Measurements from ENCODE around the gene TLE6. TPM values are rescaled to one million over a fixed set of nuclear protein-coding genes. Genes with fewer than 3 reads are reported as not detected.

TLE6 gene
- total and polyA plus RNA-seq, 10 of the 15 experiments (the other 5 are each of a cell fraction or from before 2014, with no cell fraction given), result 2.7 to 13.8 (median 6.4) TPM

- TF ChIP-seq PKNOX1 (IDR thresholded peaks at IDR 0.05) (no peak), ZBTB40 (IDR thresholded peaks at IDR 0.05; ENCODE audit: borderline replicate concordance) (no peak), SREBF2 (IDR thresholded peaks at IDR 0.05; ENCODE audit: low read length) (no peak), ETV6 (conservative IDR thresholded peaks at IDR 0.05 in 1 of 2, IDR thresholded peaks at IDR 0.05 in 1 of 2; ENCODE audit: borderline replicate concordance in 1 of 2, low read depth in 1 of 2) (no peak)
Measured at GRCh38 chr19:2987797-2988196, 10.4 kb downstream of the TLE6 start (continued).

- H3K9me3 ChIP-seq (replicated peaks; ENCODE audit: control insufficient read depth, insufficient read depth, low read length), result no peaks in the 10 kb centered on the region
- H3K9ac ChIP-seq (ENCODE audit: control insufficient read depth, insufficient read depth, low read length), result no peak overlapping the region
- ChIA-PET SMC1A (ENCODE audit: uncharacterized antibody, unreplicated experiment) (no interaction called here), POLR2A (no interaction called here), CTCF (no interaction called here), RAD21 (ENCODE audit: unreplicated experiment) (no interaction called here)
- H3K79me2 ChIP-seq (ENCODE audit: control insufficient read depth, insufficient read depth, low read length), result no peaks in the 10 kb centered on the region
- DNase-seq (ENCODE audit: low read depth, low spot score) (no peak), FAIRE-seq (no peak), ATAC-seq (no peak)
- BruUV-seq (replicated peaks), result no TSS peak
- no peak overlapping the region for H3K27ac ChIP-seq (ENCODE audit: control insufficient read depth, insufficient read depth)
- in situ Hi-C loops (cut with MboI), result no loop called here
- peaks cover 1% of the 10 kb centered on the region; the same call in 1 of the 2 replicates for H3K4me1 ChIP-seq (ENCODE audit: control insufficient read depth, insufficient read depth, low read length)
- H3K27me3 ChIP-seq (replicated peaks in 1 of 2; ENCODE audit: control insufficient read depth in 2 of 2, insufficient read depth in 2 of 2, low read length in 1 of 2), result no peaks in the 10 kb centered on the region; a peak in 2 of 4 replicates
- intact Hi-C loops (cut with micrococcal nuclease; ENCODE audit: unreplicated experiment), result no loop called here
- no peak overlapping the region for H3K4me3 ChIP-seq
- WGBS (ENCODE audit: insufficient coverage, insufficient replicate concordance, low lambda C conversion rate, missing lambda C conversion rate), result 89% methylated on average over 3 of the region's 3 CpGs
- H4K20me1 ChIP-seq (ENCODE audit: control insufficient read depth, insufficient read depth), result no peaks in the 10 kb centered on the region
- no peak overlapping the region for H3K4me2 ChIP-seq (ENCODE audit: control insufficient read depth, insufficient read depth)
- H3K36me3 ChIP-seq (ENCODE audit: control insufficient read depth in 2 of 2, insufficient read depth in 2 of 2, low read length in 1 of 2), result no peaks in the 10 kb centered on the region
- no peak overlapping the region for H2AFZ ChIP-seq (ENCODE audit: control insufficient read depth, low read depth, low read length)
- TF ChIP-seq PKNOX1 (IDR thresholded peaks at IDR 0.05) (no peak), KDM1A (IDR thresholded peaks at IDR 0.05; ENCODE audit: borderline replicate concordance) (no peak), ESRRA (IDR thresholded peaks at IDR 0.05; ENCODE audit: low read length) (no peak), ATF3 (IDR thresholded peaks at IDR 0.05; ENCODE audit: borderline replicate concordance, extremely low read depth, low read depth, low read length) (no peak), MAX (IDR thresholded peaks at IDR 0.05; ENCODE audit: low read depth, low read length) (no peak)
Measured at GRCh38 chr19:2988568-2988967, 11.2 kb downstream of the TLE6 start.

Data from GM12878 (cell line).